ENCODE measurements around the gene HPS6. TPM values are rescaled to one million over a fixed set of nuclear protein-coding genes. Genes with fewer than 3 reads are reported as not detected.

HPS6 gene
- total RNA-seq, result 10 to 100 TPM; 17.2 to 46.0 (median 25.1) TPM
- 10 to 100 TPM in 1 of 3 donors, 1 to 10 TPM in 2; 4.5 to 13.0 (median 9.5) TPM for polyA plus RNA-seq
- long read RNA-seq, donor 1, transcript HPS6-201 (1 exons, 2,649 nt), result major isoform, 14 of 14 reads
- long read RNA-seq, donor 1, partial matches to known transcripts, result 0 of 14 reads
- long read RNA-seq, donor 1, other reads (novel, unspliced or antisense), result 0 of 14 reads
- long read RNA-seq, donor 2, transcript HPS6-201 (1 exons, 2,649 nt), result major isoform, 13 of 13 reads
- long read RNA-seq, donor 2, partial matches to known transcripts, result 0 of 13 reads
- long read RNA-seq, donor 2, other reads (novel, unspliced or antisense), result 0 of 13 reads
- long read RNA-seq, donor 3, transcript HPS6-201 (1 exons, 2,649 nt), result major isoform, 9 of 9 reads
- long read RNA-seq, donor 3, partial matches to known transcripts, result 0 of 9 reads
- long read RNA-seq, donor 3, other reads (novel, unspliced or antisense), result 0 of 9 reads
- long read RNA-seq, donor 4, result 0 reads
- long read RNA-seq, donor 5, transcript HPS6-201 (1 exons, 2,649 nt), result major isoform, 111 of 111 reads
- long read RNA-seq, donor 5, partial matches to known transcripts, result 0 of 111 reads
- long read RNA-seq, donor 5, other reads (novel, unspliced or antisense), result 0 of 111 reads
- long read RNA-seq, donor 6, result 0 reads
- long read RNA-seq, donor 7, transcript HPS6-201 (1 exons, 2,649 nt), result major isoform, 9 of 9 reads
- long read RNA-seq, donor 7, partial matches to known transcripts, result 0 of 9 reads
- long read RNA-seq, donor 7, other reads (novel, unspliced or antisense), result 0 of 9 reads
- long read RNA-seq, donor 8, transcript HPS6-201 (1 exons, 2,649 nt), result major isoform, 24 of 24 reads
- long read RNA-seq, donor 8, partial matches to known transcripts, result 0 of 24 reads
- long read RNA-seq, donor 8, other reads (novel, unspliced or antisense), result 0 of 24 reads
- long read RNA-seq, donor 9, partial matches to known transcripts, result 0 of 2 reads
- long read RNA-seq, donor 9, other reads (novel, unspliced or antisense), result 0 of 2 reads
- long read RNA-seq, donor 10, partial matches to known transcripts, result 0 of 4 reads
- long read RNA-seq, donor 10, other reads (novel, unspliced or antisense), result 0 of 4 reads

DNA sequence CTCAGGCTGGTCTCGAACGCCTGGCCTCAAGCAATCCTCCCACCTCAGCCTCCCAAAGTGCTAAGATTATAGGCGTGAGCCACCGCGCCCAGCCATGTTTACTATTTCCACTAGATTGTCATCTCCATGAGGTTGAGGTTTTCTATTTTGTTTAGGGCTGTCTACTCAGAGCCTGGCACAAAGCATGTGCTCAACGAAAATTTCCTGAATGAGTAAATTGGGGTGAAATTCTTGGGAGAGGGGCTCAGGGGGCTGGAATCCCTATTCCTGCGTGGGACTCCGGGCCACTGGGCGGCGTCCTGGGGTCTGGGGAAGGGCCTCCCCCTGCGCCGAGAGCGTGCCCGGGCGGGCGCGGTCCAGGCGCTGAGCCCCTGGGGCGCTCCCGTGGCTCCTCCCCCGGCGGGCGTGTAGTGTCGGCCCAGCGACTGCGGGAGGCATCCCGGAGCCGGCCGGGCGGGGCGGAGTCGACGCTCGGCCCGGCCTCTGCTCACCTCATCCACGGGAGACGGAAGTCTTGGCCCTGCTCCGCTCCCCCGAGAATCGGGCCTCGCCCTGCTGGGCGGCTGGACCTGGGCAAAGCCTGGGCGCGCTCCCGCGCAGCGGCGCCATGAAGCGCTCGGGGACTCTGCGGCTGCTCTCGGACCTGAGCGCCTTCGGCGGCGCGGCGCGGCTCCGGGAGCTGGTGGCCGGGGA is at the start of gene HPS6:
Gene HPS6, plus strand, starts transcription at position 482 of the 693 bp plus-strand sequence. Its CDS starts 126 bp downstream, at position 608.
- H3K9me3 ChIP-seq (replicated peaks in 1 of 3), result no peaks in the 10 kb centered on the region
- H3K27me3 ChIP-seq, result no peaks in the 10 kb centered on the region
- peak; percentile 78 to 82 for TF ChIP-seq POLR2A (IDR thresholded peaks at IDR 0.05)
- TF ChIP-seq, protein P1, sequence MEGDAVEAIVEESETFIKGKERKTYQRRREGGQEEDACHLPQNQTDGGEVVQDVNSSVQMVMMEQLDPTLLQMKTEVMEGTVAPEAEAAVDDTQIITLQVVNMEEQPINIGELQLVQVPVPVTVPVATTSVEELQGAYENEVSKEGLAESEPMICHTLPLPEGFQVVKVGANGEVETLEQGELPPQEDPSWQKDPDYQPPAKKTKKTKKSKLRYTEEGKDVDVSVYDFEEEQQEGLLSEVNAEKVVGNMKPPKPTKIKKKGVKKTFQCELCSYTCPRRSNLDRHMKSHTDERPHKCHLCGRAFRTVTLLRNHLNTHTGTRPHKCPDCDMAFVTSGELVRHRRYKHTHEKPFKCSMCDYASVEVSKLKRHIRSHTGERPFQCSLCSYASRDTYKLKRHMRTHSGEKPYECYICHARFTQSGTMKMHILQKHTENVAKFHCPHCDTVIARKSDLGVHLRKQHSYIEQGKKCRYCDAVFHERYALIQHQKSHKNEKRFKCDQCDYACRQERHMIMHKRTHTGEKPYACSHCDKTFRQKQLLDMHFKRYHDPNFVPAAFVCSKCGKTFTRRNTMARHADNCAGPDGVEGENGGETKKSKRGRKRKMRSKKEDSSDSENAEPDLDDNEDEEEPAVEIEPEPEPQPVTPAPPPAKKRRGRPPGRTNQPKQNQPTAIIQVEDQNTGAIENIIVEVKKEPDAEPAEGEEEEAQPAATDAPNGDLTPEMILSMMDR (IDR thresholded peaks at IDR 0.05), result peak in 1 of 6 experiments; percentile 4
- H3K4me1 ChIP-seq (replicated peaks in 1 of 2), result peaks cover 11 to 15% of the 10 kb centered on the region in 2 donors
- peak within 1 kb of the TSS; percentile 59 to 98 (median 88) for H3K4me3 ChIP-seq
- DNase-seq, result peak; percentile 88 to 93 (median 90)
- peak within 1 kb of the TSS; percentile 74 to 95 (median 87) for H3K27ac ChIP-seq
- intact Hi-C loops (cut with DNase I), result loop anchor here in 1 of 2 donors (10.0 kb wide), 1 partner anchor 230 kb away; no protein-coding TSS in a partner anchor
- no peaks in the 10 kb centered on the region for H3K36me3 ChIP-seq (replicated peaks in 1 of 2)
- 1 to 5% (median 2%) methylated on average over 11 to 61 of the region's 61 CpGs for WGBS, 4 donors

DNA sequence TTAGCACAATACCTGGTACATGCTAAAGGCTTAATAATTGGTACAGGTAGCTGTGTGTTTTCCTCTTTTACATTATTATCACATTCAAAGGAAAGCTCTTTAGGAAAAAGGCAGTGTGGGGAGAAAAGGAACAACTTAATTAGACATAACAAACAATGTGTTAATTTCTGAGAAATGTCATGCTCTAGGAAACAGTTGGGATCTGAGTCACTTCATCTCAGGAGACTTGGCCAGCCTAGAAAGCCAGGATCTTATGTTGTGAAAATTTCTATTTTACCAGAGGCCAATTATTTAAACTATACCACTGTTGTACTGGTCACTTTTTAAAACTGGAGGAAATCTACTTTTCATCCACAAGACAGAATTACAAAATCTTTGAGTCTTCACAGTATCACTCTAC is 48.7 kb upstream of the HPS6 start:
- Histone ChIP-seq H3K4me1 (replicated peaks in 1 of 2) (peaks cover 5 to 7% of the 10 kb centered on the region in 2 donors), H3K27ac (no peak overlapping the region), H3K4me3 (no peak overlapping the region), H3K36me3 (replicated peaks in 1 of 2) (peaks cover 0 to 11% of the 10 kb centered on the region in 2 donors), H3K27me3 (no peaks in the 10 kb centered on the region), H3K9me3 (replicated peaks in 1 of 3) (no peaks in the 10 kb centered on the region)
- intact Hi-C loops (cut with DNase I), result no loop called here
- no peak for TF ChIP-seq POLR2A (IDR thresholded peaks at IDR 0.05)
- TF ChIP-seq, protein P1 (IDR thresholded peaks at IDR 0.05), result no peak
- DNase-seq, result no peak

DNA sequence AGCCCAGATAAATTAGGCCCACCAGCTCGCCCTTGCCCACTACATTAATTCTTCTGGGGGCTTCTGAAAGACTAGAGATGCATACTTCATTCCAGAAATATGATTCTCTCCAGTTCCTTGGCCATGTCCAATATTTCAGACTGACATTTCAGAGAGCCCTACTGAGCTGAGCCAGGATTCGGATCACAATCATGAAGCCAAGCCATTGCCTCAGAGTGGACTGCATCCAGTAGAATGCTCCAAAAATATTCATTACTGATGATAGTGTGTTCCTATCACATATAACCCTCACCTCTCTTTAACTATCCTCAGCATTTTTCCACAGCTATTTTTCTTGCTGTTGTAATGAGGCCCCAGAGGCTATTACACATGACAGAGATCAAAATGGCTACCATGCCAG is 47.9 kb upstream of the HPS6 start:
- H3K4me1 ChIP-seq (replicated peaks in 1 of 2), result no peaks in the 10 kb centered on the region
- 81 to 93% (median 89%) methylated on average over 2 of the region's 2 CpGs for WGBS, 4 donors
- no peaks in the 10 kb centered on the region for H3K9me3 ChIP-seq (replicated peaks in 1 of 3)
- no peaks in the 10 kb centered on the region for H3K27me3 ChIP-seq
- H3K36me3 ChIP-seq (replicated peaks in 1 of 2), result peaks cover 0 to 11% of the 10 kb centered on the region in 2 donors
- no peak overlapping the region for H3K27ac ChIP-seq
- no peak for DNase-seq
- H3K4me3 ChIP-seq, result no peak overlapping the region
- TF ChIP-seq, protein P1 (IDR thresholded peaks at IDR 0.05), result no peak
- no peak for TF ChIP-seq POLR2A (IDR thresholded peaks at IDR 0.05)
- intact Hi-C loops (cut with DNase I), result no loop called here

Data from adrenal gland (tissue), 19 donors.